ENCODE measurements around the gene RNPS1.
"Not testable (repeated sequence)": the region's sequence is repeated elsewhere in the genome, so short reads cannot be mapped to it uniquely, and the experiment has no call there.

The RNPS1 gene

DNA sequence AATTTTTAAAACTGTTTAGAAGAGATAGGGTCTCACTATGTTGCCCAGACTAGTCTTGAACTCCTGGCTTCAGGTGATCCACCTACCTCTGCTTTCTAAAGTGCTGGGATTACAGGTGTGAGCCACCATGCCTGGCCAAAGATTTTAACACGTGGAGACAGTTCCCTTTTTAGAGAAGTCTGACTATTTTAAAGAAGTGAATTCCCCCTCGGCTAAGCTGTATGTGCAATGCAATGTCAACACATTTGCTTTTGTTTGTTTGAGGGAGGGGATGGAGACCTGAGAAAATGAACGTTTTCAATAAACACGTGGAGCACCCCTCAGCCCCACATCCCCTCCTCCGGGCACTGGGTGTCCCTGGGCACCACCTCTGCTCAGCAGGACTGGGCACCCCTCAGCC lies 14.3 kb upstream of the RNPS1 start:
- DNase-seq: no peak

DNA sequence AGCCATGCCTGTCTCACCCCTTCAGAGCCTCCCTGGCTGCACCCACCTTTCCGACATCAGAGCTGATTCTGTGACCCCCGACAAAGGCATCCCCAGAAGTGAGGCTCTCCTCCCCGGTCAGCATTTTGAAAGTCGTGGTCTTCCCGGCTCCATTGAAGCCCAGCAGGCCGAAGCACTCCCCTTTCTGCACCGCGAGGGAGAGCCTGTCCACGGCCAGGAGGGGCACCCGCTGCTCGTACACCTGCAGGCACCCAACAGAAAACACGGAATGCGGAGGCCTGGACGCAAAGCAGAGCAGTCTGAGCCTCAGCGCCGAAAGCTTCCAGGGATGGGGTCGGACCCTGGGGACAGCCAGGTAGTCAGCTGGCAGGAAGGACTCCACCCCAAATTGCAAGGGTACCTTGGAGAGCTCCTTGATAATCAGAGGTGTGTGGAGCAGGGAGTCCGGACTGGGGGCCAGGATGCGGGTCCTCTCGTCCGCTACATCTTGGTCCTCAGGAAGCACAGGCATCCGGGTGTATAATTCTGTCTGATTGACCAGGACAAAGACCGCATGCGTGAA lies 13.1 kb upstream of the RNPS1 start:
- no peak for DNase-seq

DNA sequence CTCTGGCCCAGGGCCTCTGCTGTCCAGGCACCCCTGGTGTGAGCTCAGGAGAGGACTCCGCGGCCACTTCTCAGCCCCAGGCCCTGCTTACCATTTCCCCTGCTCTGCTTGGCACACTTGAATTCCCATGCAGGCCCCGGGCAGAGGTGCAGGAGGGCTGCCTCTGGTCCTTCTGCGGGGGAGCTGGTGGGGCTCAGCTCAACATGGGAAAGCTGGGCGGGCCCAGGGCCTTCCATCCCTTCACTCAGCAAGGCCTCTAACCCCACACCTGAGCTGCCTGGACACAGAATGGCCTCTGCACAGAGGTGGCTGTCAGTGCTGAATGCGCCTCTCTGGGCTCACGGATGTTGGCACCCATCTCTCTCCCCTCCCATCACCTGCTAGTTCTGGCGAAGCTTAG lies 12.5 kb upstream of the RNPS1 start:
- DNase-seq: no peak

DNA sequence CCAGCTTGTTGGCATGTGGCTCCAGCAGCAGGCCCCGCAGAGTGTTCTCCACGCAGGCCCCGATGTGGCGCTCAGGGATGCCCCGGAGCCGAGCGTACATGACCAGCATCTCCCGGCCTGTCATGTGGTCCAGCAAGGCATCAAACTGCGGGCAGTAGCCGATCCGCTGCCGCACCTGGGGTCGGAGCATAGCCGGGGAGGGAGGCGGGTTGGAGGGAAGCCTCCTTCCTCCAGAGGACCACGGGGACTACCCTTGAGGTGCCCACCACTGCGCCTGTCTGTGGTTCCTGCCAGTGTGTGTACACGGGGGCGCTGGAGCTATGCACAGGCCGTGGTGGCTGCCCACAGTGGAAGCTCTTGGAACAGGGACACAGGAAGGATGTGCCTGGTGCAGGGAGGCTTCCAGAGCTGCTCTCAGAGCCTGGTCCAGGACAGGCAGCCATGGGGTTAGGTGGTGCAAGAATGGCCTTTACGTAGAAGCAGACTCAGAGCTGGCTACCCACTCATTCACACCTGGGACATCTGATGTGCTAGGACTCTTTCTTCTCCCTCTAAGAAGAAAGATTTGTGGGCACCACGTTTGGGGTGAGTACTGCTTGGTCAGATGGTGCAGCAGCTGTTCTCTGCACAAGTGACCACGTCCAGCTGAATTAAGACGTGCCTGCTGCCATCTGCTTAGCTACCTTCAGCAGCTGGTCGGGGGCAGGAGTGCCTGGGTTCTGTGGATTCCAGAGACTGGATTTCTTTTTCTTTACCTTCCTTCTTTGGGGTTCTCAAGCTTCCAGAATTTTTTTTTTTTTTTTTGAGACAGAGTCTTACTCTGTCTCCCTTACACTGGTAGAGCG lies 11.3 kb upstream of the RNPS1 start:
- no peak for DNase-seq

DNA sequence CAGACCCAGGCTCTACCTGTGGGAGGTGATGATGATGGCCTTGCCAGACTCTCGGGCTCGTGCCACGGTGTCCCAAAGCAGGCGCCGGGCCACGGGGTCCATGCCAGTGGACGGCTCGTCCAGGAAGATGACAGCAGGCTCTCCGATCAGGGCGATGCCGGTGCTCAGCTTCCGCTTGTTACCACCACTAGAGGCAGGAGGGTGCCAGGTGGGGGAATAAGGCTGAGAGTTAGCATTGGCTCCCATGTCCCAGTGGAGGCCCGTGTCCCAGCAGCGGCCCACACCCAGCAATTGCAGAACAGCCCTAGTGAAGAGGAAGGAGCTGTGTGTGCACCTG lies 10.3 kb upstream of the RNPS1 start:
- no peak for DNase-seq

DNA sequence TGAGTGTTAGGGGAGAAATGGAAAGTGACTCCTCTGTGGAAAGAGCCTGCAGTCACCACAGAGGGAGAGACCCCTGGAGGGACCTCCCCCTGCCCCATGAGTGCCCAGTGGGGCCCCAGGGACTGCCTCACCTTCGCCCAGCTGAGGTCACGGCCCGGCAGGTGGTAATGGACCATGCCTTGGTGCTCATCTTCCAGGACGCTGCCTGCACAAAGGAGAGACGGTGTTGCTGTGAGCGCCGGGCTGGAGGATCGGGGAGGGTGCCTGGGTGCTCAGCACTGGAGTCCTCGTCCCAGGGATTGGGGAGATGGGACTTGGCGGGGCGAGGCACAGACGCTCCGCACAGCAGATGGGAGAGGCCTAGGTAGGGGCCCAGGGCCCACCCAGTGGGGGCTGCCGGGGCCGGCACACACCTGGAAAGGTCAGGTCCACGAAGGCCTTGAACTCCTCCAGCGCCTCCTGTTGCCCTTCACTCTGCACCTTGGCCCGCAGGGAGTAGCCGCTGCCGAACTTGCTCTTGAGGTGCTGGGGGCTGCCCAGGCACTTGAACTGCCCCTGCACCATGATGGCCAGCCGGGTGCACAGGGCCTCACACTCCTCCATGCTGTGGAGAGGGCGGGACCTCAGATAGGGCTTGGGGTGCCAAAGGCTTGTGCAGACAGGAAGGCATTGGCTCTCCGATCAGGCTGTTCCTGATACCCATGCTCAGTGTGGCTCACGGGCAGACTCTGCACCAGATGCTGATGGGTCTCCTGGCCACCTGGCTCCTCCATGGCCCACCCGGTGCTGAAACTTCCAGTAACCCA lies 9.7 kb upstream of the RNPS1 start:
- DNase-seq: no peak

DNA sequence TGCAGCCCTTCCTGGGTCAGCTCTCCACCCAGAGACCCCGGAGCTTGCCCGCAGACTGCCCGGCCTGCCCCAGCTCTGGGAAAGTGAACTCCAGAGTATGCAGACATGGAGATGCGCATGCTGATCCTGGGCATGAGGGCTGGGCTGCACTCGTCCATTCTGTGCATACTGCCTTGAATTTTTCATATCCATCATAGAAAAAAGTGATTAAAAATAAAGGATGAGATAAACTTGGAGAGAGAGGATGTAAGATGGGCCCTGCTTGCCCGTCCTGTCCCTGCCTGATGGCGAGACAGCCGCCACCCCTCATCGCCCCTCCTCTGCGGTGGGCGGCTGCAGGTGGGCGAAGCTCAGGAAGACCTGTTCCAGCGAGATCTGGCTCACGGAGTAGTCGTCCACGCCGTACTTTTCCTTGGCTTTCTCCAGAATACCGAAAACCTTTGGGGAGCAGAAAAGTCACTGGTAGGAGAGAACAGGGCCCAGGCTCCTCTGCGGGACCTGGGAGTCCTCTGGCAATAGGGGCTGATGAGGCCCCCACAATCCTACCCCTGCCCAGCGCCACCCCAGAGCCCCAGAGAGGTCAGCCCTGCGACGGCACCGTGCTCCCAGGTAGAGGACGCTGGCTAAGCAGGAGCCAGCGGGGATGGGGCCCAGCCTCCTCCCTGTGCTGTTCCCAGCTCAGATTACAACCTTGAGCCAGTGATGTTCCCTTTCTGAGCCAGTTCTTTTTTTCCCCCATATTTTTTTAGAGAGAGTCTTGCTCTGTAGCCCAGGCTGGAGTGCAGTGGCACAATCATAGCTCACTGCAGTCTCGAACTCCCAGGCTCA lies 8.7 kb upstream of the RNPS1 start:
- no peak for DNase-seq

DNA sequence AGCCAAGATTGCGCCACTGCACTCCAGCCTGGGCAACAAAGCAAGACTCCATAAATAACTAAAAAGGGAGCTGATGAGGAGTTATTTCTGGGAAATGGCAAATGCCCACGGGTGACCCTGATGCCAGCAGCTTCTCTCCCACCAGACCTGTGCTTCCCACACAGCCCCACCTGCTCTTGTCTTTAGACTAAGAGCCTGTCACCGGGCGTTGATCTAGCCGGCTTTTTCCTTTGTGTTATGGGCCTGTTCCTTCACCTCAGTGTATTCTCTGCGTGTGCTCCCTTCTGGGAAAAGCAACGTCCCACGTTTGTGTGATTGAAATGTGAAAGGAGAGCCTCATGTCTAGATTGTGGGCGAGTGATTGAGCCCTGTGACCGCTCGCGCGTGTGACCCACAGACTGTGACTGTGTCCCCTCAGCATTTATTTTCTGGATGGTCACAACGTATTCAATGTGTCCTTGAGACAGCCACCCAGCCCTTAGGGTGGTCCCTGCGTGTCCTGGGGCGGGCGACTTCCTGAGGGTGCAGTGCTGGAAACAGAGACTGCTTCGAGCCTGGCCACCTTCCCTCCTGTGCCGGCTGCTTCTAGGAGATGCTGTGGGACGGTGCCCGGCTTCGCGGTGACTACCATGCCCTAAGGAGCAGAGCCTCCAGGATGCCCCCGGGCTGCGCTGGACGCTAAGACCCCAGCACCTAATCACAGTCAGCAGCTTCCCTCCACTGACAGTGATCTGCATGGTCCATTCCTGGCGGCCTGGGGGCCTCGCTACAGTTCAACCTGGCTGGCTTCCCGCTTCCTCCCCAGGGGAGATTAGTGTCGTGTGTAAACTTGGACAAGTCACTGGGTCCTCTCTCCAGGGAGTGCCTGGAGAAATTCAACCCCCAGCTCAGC lies 7.8 kb upstream of the RNPS1 start:
- no peak for DNase-seq

DNA sequence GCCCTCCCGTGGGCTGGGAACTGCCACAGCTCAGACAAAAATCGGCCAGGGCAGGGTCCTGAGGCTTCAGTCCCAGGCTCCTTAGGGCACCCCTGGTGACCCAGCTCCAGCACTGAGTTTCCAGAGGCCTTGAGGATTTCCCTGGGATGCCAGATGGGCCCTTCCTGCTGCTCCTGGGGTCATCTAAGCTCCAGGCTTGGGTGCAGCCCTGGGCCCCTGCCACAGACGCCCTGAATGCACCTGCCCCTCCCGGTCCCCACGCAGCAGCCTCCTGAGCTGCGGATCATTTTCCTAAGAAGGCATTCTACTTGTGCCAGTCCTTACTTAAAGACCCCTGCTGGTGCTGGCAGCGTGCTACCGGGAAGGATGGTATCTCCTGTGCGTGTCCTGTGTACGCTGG lies 6.0 kb upstream of the RNPS1 start:
- DNase-seq: no peak

DNA sequence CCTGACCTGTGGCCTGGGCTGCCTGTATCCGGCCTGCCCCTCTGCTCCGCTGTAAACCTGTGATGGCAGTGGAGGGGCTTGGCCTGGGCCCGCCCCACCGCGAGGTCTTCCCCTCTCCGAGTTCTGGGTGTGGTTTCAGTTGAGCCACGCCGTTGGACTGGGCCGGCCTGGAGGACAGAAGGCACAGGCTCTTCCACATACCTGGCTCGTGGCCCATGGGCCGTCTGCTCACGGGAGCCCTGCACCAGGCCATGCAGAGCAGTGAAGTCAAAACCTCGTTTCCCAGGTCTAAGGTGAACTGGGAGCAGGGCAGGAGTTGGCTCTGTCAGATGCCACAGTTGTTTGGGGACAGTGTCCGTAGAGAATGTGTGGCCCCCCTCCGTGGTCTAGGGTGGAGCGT lies 5.6 kb upstream of the RNPS1 start:
- DNase-seq: no peak

DNA sequence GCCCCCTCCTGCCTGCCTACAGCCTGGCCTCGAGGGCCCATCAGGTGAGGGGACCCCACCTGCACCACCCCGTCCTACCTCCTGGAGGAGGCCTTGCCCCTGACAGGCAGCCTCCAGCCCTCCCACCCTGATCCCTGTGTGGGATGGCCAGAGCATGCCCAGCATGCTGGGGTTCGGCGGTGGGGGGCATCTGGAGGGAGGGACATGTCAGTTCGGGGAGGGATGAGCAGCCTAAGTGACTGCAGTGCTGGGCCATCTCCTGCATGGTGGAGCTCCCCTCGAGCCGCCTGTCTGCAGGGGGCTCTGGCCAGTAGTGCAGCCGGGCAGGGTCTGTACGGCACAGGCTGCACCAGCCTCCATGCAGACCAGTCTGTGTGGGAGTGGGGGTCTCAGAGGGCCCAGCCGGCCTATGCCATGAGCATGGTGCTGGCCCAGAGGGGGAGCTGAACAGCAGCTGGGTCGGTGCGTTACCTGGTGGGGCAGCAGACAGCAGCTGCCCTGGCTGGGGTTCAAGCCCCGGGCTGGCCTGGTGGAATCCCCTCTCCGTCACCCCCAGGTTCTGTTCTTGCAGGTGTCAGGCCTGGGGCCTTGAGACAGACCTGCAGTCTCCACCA lies 4.0 kb upstream of the RNPS1 start:
- DNase-seq: no peak

DNA sequence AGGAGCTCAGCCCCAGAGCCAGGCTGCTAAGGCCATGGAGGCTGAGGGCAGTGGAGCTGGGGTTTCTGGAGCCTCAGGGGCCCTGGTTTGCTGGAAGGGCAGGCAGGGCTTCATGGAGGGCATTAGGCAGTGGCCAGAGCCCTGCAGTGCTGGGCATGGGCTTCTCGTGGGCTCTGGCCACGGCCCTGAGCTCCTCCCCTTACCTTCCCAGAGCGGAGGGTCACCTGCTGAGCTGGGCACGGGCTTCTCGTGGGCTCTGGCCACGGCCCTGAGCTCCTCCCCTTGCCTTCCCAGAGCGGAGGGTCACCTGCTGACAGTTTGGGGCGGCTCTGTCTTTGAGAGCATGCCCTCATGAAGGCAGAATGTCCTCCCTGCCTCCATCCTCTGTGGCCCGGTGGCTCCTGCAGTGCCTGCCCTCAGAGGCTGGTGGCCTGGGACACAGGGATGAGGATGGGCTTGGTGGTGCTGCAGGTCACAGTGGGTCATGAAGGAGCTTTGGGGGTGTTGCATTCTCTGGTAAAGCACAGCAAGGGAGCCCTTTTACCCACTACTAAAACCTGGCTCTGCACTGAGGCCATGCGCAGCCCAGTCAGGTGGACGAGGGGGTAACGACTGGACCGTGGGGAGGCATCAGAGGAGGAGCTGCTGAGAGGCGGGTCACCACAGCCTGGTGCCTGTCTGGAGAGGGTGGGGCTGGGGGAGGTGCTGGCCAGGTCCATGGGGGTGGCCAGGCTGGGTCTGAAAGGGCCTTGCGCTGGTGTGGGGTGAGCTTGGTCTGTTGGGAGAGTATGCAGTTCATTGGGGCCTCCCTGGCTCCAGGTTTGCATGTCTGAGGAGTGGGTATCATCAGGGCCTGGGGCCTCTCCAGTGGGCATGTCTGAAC lies 2.9 kb upstream of the RNPS1 start:
- no peak for DNase-seq

DNA sequence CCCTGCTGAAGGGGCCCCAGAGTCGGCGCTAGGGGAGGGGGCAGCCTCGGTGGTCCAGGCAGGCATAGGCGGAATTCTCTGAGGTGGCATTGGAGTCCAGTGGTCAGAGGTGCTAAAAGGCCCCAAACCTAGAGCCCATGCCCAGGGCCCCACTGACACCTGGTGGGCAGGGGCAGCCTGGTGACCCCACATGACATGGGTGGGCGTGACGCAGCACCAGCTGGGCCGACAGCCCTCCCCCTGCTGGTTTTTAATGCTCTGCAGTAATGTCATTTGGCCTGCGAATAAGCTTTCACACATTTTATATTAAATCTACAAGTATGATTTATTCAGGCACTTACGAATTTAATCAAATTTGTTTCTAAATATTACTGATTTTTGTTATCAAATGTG lies 2.1 kb upstream of the RNPS1 start:
- DNase-seq: no peak

DNA sequence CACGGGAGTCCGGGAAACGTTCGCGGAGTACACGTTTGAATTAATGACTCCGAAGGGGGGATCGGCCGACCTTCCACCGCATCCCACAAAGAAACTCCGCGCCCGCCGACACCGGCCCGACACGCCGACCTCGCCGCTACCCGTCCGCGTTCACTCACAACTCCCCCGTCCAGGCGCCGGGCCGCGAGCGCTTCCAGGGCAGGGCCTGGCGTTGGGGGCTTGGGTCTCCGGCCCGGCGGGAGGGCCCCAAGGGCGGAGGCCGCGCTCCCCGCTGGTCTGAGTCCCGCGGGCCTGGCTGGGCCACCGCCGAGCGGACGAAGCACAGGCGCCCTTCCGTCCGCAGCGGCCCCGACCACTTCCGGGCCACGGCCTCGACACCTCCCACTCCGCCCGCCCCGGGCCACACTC lies 417 bp downstream of the RNPS1 start:
- not testable (repeated sequence) for DNase-seq

DNA sequence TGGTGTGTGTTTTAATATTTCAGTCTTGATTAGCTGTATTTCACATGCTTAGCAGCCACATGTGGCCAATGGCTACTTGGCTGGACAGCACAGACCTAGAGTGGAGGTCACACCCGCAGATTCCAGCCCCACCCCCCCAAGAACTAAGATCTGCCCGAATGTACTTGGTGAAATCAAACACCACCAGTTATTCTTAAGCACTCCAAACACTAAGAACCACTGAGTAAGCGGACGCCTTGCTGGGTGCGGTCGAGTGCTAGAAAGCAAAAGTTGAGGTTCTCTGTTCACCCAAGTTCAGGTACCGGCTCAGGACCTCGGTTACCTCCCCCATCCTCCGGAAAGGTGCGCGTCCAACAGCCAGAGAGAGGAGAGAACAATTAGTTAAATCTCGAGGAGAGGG lies 1.0 kb downstream of the RNPS1 start:
- DNase-seq: not testable (repeated sequence)

DNA sequence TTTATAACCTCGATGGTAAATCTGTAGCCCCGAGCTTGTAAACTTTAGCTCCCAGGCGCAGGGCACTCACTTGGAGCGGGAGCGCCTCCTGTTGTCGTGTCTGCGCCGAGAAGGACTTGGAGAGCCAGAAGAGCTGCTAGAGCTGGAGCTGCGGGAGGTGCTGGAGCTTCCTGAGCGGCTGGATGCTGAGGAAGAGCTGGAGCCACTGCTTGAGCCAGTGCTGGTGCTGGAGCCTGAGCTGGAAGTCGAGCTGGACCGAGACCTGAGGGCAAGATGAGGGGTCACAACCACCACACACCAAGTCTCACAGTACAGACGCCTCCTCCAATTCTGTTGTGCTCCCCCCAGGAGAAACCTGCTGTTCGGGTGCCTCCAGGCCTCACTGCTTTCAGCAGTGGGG lies 4.9 kb downstream of the RNPS1 start:
- not testable (repeated sequence) for DNase-seq

DNA sequence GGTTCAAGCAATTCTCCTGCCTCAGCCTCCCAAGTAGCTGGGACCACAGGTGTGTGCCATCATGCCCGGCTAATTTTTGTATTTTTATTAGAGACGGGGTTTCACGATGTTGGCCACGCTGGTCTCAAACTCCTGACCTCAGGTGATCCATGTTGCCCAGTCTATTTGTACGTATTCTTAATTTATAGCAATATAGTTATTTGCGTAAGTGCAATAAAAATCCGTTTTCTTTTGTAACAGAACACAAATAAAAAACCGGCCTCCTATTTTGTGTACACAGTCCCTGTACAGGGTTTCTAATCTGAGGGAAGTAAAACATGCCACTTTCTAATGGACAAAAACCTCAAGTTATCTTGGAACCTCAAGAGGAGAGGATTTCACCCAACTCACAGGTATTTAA lies 7.7 kb downstream of the RNPS1 start:
- no peak for DNase-seq

DNA sequence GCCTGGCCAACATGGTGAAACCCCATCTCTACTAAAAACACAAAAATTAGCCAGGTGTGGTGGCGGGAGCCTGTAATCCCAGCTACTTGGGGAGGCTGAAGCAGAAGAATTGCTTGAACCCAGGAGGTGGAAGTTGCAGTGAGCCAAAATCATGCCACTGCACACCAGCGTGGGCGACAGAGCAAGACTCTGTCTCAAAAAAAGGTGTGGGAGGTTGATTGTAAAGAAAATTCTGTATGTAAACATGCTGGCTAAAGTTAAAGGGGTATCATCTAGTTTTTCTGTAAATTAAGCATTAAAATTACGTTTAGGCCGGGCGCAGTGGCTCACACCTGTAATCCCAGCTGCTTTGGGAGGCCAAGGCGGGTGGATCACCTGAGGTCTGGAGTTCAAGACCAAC lies 9.4 kb downstream of the RNPS1 start:
- DNase-seq: not testable (repeated sequence)

DNA sequence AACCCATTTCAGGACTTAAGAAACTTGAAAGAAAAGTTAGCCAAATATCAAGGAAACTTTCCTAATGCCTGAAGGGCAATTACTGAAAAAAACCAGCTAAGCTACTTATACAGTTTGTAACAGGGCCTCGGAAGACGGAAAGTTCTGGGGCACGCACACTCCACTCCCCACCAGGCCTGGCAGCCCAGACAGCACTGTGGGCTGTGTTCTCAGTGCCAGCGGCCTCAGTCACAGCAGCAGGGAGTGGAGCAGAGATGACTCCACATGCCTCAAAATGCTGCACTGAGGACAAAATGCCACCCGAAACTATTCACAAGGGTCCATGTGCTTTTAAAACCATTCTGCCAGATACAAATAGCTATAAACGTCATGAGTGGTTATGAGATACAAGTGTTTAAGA lies 10.2 kb downstream of the RNPS1 start:
- no peak for DNase-seq

DNA sequence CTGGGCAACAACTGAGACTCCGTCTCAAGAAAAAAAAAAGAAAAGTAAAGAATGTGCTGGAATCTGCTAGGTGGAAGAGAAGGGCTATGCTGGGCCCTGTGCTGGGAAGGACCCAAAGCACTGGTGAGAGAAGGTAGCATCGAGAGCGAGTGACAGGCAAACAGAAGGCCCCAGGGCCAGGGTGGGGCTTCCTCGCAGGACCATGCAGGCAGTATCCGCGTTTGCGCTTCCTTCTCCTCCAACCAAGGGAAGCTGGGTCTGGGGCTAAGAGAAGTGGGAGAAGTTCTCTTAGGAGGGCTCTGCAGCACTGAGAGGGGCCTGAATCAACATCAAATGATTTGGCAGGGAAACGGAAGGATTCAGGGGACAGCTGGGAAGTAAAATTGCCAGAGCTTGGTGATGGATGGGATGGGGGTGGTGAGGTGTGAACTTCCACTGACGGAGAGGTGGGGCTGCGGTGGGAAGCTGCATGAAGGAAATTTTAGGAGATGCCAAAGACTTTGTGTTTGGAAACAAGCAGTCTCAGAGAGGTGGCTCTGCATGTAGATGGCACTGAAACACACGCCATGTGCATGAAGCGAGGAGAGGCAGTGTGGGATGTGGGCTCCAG lies 11.3 kb downstream of the RNPS1 start:
- no peak for DNase-seq
